ENCODE data around the gene ADRA2C.

GRCh38 chr4:3741217-3742011 lies 24.8 kb upstream of the ADRA2C start:
- TF ChIP-seq POLR2AphosphoS5 (IDR thresholded peaks at IDR 0.05; ENCODE audit: borderline replicate concordance, low read depth, low read length), result no peak
- no peak for TF ChIP-seq EZH2 (IDR thresholded peaks at IDR 0.05)
